ENCODE results near the gene NCOA1.

DNA sequence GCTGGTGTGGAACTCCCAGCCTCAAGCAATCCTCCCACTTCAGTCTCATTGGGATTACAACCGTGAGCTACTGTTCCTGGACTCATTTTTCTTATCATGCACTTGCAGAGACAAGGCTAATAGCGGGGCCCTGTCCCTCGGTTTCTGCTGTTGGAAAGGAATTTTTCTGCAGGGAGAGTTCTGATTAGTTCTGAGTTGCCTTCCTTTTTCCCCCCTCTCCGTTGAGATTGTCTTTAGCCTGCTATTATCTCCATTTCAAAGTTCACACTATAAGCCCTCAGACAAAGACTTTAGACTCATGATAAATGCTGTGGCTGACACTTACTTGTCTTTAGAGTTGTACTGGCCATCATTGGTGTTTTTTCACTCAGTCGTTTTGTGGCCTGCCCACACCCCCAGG lies 97.2 kb downstream of the NCOA1 start:
- TF ChIP-seq, protein P1, sequence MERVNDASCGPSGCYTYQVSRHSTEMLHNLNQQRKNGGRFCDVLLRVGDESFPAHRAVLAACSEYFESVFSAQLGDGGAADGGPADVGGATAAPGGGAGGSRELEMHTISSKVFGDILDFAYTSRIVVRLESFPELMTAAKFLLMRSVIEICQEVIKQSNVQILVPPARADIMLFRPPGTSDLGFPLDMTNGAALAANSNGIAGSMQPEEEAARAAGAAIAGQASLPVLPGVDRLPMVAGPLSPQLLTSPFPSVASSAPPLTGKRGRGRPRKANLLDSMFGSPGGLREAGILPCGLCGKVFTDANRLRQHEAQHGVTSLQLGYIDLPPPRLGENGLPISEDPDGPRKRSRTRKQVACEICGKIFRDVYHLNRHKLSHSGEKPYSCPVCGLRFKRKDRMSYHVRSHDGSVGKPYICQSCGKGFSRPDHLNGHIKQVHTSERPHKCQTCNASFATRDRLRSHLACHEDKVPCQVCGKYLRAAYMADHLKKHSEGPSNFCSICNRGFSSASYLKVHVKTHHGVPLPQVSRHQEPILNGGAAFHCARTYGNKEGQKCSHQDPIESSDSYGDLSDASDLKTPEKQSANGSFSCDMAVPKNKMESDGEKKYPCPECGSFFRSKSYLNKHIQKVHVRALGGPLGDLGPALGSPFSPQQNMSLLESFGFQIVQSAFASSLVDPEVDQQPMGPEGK (CRISPR knock-in tag; IDR thresholded peaks at IDR 0.05; ENCODE audit: borderline replicate concordance) = no peak
- TF ChIP-seq ARNTL (CRISPR knock-in tag; IDR thresholded peaks at IDR 0.05; ENCODE audit: borderline replicate concordance, low read depth) (no peak), ZNF565 (CRISPR knock-in tag; conservative IDR thresholded peaks at IDR 0.05; ENCODE audit: low read depth) (no peak), ESRRG (CRISPR knock-in tag; IDR thresholded peaks at IDR 0.05) (no peak), GLIS3 (CRISPR knock-in tag; IDR thresholded peaks at IDR 0.05) (no peak), ZFP30 (CRISPR knock-in tag; IDR thresholded peaks at IDR 0.05) (no peak), SNAI2 (CRISPR knock-in tag; IDR thresholded peaks at IDR 0.05) (no peak), OSR1 (CRISPR knock-in tag; IDR thresholded peaks at IDR 0.05) (no peak), ISL1 (CRISPR knock-in tag; IDR thresholded peaks at IDR 0.05) (no peak)
- TF ChIP-seq, protein P2, sequence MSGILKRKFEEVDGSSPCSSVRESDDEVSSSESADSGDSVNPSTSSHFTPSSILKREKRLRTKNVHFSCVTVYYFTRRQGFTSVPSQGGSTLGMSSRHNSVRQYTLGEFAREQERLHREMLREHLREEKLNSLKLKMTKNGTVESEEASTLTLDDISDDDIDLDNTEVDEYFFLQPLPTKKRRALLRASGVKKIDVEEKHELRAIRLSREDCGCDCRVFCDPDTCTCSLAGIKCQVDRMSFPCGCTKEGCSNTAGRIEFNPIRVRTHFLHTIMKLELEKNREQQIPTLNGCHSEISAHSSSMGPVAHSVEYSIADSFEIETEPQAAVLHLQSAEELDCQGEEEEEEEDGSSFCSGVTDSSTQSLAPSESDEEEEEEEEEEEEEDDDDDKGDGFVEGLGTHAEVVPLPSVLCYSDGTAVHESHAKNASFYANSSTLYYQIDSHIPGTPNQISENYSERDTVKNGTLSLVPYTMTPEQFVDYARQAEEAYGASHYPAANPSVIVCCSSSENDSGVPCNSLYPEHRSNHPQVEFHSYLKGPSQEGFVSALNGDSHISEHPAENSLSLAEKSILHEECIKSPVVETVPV (CRISPR knock-in tag; IDR thresholded peaks at IDR 0.05) = no peak

Data from SK-N-SH treated with all-trans-retinoic acid at 6 μM for 48 hours (cell line).